PC-9 (cell line): ENCODE measurements around the gene ARL3. TPM values are rescaled to one million over a fixed set of nuclear protein-coding genes. Genes with fewer than 3 reads are reported as not detected.

ENCODE experiments used
- BruUV-seq: library from RNA; stranded (reverse); fragments of 400-500 nt; replicated peaks from 2 replicates; lab custom pipeline; 2021; lab: Mats Ljungman, UMichigan
- CTCF ChIA-PET: fragments of 300-600 bp; sonication (Branson Sonifier 250); formaldehyde crosslinking; loops from one replicate; lab custom pipeline; 2022; ENCODE audit warnings: antibody characterized with exemption; lab: Charles Lee
- POLR2A ChIA-PET: fragments of 300-600 bp; sonication (Branson Sonifier 250); formaldehyde crosslinking; loops from one replicate; lab custom pipeline; 2022; ENCODE audit warnings: antibody characterized with exemption; ENCODE audit not compliant: unreplicated experiment; lab: Charles Lee
- DNase-seq, 2 experiments: peaks; one replicate each; pipeline versions ENCODE4 v3.0.0 to v3.0.0-alpha.2; 2015 to 2022; ENCODE audit warnings: mixed read lengths in 1 of 2
- H2AFZ ChIP-seq: fragments of 200-600 bp; sonication (generic); 2 replicates; pipeline ENCODE4 v1.8.1; 2017; ENCODE audit warnings: antibody characterized with exemption
- H3F3A ChIP-seq: fragments of 200-600 bp; sonication (generic); 2 replicates; pipeline ENCODE4 v1.8.1; 2017; ENCODE audit warnings: antibody characterized with exemption, mild to moderate bottlenecking, low read depth; ENCODE audit not compliant: insufficient read depth
- H3K27ac ChIP-seq: fragments of 200-600 bp; sonication (generic); 2 replicates; pipeline ENCODE4 v1.6.1; 2016; ENCODE audit warnings: mixed run types
- H3K27me3 ChIP-seq: fragments of 200-600 bp; sonication (generic); 2 replicates; pipeline ENCODE4 v1.6.1; 2016; ENCODE audit warnings: low read depth, mixed run types; ENCODE audit not compliant: insufficient read depth
- H3K36me3 ChIP-seq: fragments of 200-600 bp; sonication (generic); 2 replicates; pipeline ENCODE4 v1.6.1; 2016; ENCODE audit warnings: low read depth, mixed run types
- H3K4me1 ChIP-seq: fragments of 200-600 bp; sonication (generic); replicated peaks from 2 replicates; pipeline ENCODE4 v1.6.1; 2016; ENCODE audit warnings: mixed run types; ENCODE audit not compliant: insufficient read depth
- H3K4me2 ChIP-seq: fragments of 200-600 bp; sonication (generic); 2 replicates; pipeline ENCODE4 v1.6.1; 2017; ENCODE audit warnings: mixed run types
- H3K4me3 ChIP-seq: fragments of 200-600 bp; sonication (generic); 2 replicates; pipeline ENCODE4 v1.6.1; 2016; ENCODE audit warnings: mixed run types
- H3K79me2 ChIP-seq: fragments of 200-600 bp; sonication (generic); 2 replicates; pipeline ENCODE4 v1.6.1; 2017; ENCODE audit warnings: low read depth, mixed run types
- H3K9me2 ChIP-seq: fragments of 200-600 bp; sonication (generic); 2 replicates; pipeline ENCODE4 v1.8.1; 2017; ENCODE audit warnings: mild to moderate bottlenecking; ENCODE audit not compliant: insufficient read depth
- H3K9me3 ChIP-seq: fragments of 200-600 bp; sonication (generic); 2 replicates; pipeline ENCODE4 v1.8.1; 2016; ENCODE audit warnings: low read depth; ENCODE audit not compliant: insufficient read depth
- H4K20me1 ChIP-seq: fragments of 200-600 bp; sonication (generic); 2 replicates; pipeline ENCODE4 v1.8.1; 2017; ENCODE audit not compliant: insufficient read depth
- CTCF ChIP-seq: fragments of 200-600 bp; sonication (generic); conservative IDR thresholded peaks from 2 replicates; pipeline ENCODE4 v1.6.1; 2017; ENCODE audit warnings: mixed run types, antibody characterized with exemption, mild to moderate bottlenecking, moderate library complexity
- EZH2 ChIP-seq: fragments of 200-600 bp; sonication (generic); IDR thresholded peaks from 2 replicates; pipeline ENCODE4 v1.8.0; 2017; ENCODE audit warnings: antibody characterized with exemption, low read depth
- intact Hi-C: fragments of 100-400 bp; cut with micrococcal nuclease; formaldehyde crosslinking; loops from one replicate; pipeline ENCODE4 v1.10.0; 2022; ENCODE audit not compliant: unreplicated experiment
- total RNA-seq: library from RNA; stranded (reverse); gene quantifications from 2 replicates; pipeline ENCODE4 v1.2.3, GENCODE V29; 2021

The ARL3 gene
- total RNA-seq, 1 experiment from 2014 or later = 9.7 TPM

GRCh38 chr10:102648889-102649796, 65.1 kb downstream of the ARL3 start:
- no peaks in the 10 kb centered on the region for H3K27me3 ChIP-seq
- H3K4me1 ChIP-seq = peaks cover 14% of the 10 kb centered on the region; the same call in 1 of the 2 replicates
- H3K4me2 ChIP-seq = no peak overlapping the region; the same call in 1 of the 2 replicates
- no peaks in the 10 kb centered on the region for H3K36me3 ChIP-seq
- peaks cover 95% of the 10 kb centered on the region for H3K79me2 ChIP-seq
- TF ChIP-seq EZH2 (no peak), CTCF (no peak)
- no TSS peak for BruUV-seq
- H3K4me3 ChIP-seq = no peak overlapping the region
- H2AFZ ChIP-seq = no peak overlapping the region
- peaks cover 19% of the 10 kb centered on the region for H3F3A ChIP-seq
- ChIA-PET CTCF (no interaction called here), POLR2A (no interaction called here)
- no peaks in the 10 kb centered on the region for H3K9me3 ChIP-seq
- H3K9me2 ChIP-seq = no peaks in the 10 kb centered on the region
- H4K20me1 ChIP-seq = peaks cover 54% of the 10 kb centered on the region
- DNase-seq = no peak
- H3K27ac ChIP-seq = no peak overlapping the region
- intact Hi-C loops = loop anchor here (5.0 to 10.0 kb wide), 2 partner anchors 63 to 254 kb away; partner anchors contain the start of genes ARL3, NFKB2 and SFXN2

DNA sequence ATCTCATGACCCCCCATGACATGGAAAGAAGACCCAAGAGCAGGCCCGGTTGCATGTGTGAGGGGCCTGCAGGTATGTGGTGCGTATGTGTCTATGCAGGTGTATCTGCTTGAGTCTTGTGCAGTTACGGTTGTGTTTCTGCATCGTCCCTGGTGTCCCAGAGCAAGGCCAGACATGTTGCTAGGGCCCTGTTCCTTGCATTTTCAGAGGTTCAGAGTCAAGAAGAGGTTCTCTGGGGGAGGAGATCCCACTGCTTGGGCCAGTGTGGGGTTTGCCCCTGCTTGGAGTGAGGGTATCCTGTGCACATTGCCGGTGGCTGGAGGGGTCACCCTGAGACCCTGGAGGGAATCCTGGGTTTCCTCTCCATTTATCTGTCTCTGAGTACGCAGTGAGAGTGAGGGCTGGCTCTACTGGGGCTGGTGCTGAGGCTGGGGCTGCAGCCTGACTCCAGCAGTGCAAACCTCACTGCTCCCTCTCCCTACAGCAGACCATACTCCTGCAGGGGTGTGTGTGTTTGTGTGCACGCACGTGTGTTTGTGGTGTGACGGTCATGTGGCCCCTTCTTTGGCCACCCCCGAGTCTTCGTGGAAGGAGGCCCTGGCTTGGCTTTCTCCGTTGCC, 65.8 kb downstream of the ARL3 start:
- Histone ChIP-seq H3K4me1 (peaks cover 14% of the 10 kb centered on the region; the same call in 1 of the 2 replicates), H4K20me1 (peaks cover 46% of the 10 kb centered on the region), H3K4me2 (peak overlapping the region; percentile 85; the same call in 1 of the 2 replicates), H3K4me3 (no peak overlapping the region), H3F3A (peaks cover 19% of the 10 kb centered on the region), H3K27ac (no peak overlapping the region), H3K79me2 (peaks cover 92% of the 10 kb centered on the region), H2AFZ (no peak overlapping the region), H3K9me3 (no peaks in the 10 kb centered on the region), H3K27me3 (no peaks in the 10 kb centered on the region), H3K36me3 (no peaks in the 10 kb centered on the region), H3K9me2 (no peaks in the 10 kb centered on the region)
- intact Hi-C loops = loop anchor here (5.0 to 10.0 kb wide), 2 partner anchors 64 to 254 kb away; partner anchors contain the start of genes ARL3, NFKB2 and SFXN2
- ChIA-PET POLR2A (no interaction called here), CTCF (no interaction called here)
- DNase-seq = no peak
- BruUV-seq = no TSS peak
- no peak for TF ChIP-seq CTCF
- TF ChIP-seq EZH2 = no peak

DNA sequence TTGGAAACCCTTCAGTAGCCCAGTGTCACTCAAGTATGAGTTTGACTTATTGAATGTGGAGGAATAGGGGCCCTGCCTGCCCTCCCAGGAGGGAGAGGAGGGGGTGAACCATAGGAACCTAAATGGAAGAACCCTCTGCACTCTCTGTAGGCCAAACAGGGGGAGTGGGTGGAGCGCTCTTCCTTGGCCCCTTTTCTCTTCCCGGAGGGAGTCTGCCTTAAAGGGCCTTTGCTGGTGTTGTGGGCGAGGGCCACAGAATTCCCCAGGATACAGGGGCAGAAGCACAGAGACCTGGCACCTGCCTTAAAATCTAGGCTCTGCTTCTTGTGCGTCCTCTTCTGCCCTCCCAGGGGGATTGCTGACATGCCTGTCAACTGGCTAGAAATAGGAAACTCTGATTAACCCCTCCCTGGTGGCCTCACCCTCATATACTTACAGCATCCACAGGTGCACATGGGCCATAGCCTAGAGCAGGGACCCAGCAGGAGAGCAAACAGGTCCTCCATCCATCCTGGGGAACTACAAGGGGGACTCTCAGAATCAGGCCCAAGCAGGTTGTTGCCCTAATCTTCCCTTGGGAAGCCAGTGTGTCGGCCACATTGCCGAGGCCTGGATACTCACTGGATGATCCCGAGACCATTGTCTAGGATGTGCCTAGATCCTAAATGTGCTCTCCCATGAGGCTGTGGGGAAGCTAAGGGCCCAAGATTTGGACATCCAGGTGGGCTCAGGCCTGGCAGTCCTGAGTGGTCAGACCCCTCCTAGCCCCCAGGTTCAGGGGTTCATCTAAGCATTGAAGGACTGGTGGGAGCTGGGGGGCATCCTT, 66.5 kb downstream of the ARL3 start:
- peak overlapping the region; percentile 70; the same call in 1 of the 2 replicates for H3K4me3 ChIP-seq
- CTCF ChIA-PET = no interaction called here

More for the DNA sequence above, 66.5 kb downstream of the ARL3 start:
- no peak overlapping the region for H3K27ac ChIP-seq
- no peak overlapping the region for H2AFZ ChIP-seq
- peaks cover 39% of the 10 kb centered on the region for H4K20me1 ChIP-seq
- intact Hi-C loops = loop anchor here (2.0 to 10.0 kb wide), 3 partner anchors 65 to 253 kb away; partner anchors contain the start of genes ACTR1A, ARL3, NFKB2 and SFXN2
- POLR2A ChIA-PET = no interaction called here
- peaks cover 19% of the 10 kb centered on the region for H3F3A ChIP-seq
- H3K79me2 ChIP-seq = peaks cover 84% of the 10 kb centered on the region
- no peaks in the 10 kb centered on the region for H3K27me3 ChIP-seq
- no peaks in the 10 kb centered on the region for H3K36me3 ChIP-seq
- no peaks in the 10 kb centered on the region for H3K9me3 ChIP-seq
- DNase-seq = no peak
- TF ChIP-seq EZH2 (no peak), CTCF (no peak)
- peaks cover 14% of the 10 kb centered on the region; the same call in 1 of the 2 replicates for H3K4me1 ChIP-seq
- H3K4me2 ChIP-seq = peak overlapping the region; percentile 85
- no TSS peak for BruUV-seq
- no peaks in the 10 kb centered on the region for H3K9me2 ChIP-seq
